IMR-90 (cell line): ENCODE results near the gene CCDC150.

Experiments
- BHLHE40 ChIP-seq: fragments of 150-350 bp; IDR thresholded peaks from 2 replicates; pipeline ENCODE4 v1.6.1; 2016; ENCODE audit warnings: mild to moderate bottlenecking, low read depth, low read length
- CEBPB ChIP-seq: IDR thresholded peaks from 2 replicates; pipeline ENCODE4 v1.6.1; 2012; ENCODE audit warnings: low read depth, low read length, improper control_type of control experiment
- CTCF ChIP-seq: conservative IDR thresholded peaks from 2 replicates; pipeline ENCODE4 v1.5.1; 2012; ENCODE audit warnings: mild to moderate bottlenecking, low read depth, low read length, improper control_type of control experiment
- MAFK ChIP-seq: IDR thresholded peaks from 2 replicates; pipeline ENCODE4 v1.6.1; 2012; ENCODE audit warnings: low read depth, low read length, improper control_type of control experiment
- MAZ ChIP-seq: IDR thresholded peaks from 2 replicates; pipeline ENCODE4 v1.6.1; 2012; ENCODE audit warnings: low read depth, mild to moderate bottlenecking, low read length, improper control_type of control experiment, moderate library complexity, borderline replicate concordance
- NFE2L2 ChIP-seq: fragments of 150-350 bp; IDR thresholded peaks from 2 replicates; pipeline ENCODE4 v1.6.1; 2016; ENCODE audit warnings: low read depth, mild to moderate bottlenecking, low read length
- POLR2A ChIP-seq: IDR thresholded peaks from 2 replicates; pipeline ENCODE4 v1.6.1; 2012; ENCODE audit warnings: mild to moderate bottlenecking, low read depth, low read length
- RAD21 ChIP-seq: IDR thresholded peaks from 2 replicates; pipeline ENCODE4 v1.6.1; 2012; ENCODE audit warnings: low read length, improper control_type of control experiment
- USF2 ChIP-seq: fragments of 150-350 bp; IDR thresholded peaks from 2 replicates; pipeline ENCODE4 v1.6.1; 2017; ENCODE audit warnings: mild to moderate bottlenecking, antibody characterized with exemption, low read length, low read depth

GRCh38 chr2:196594158-196594557, 45.4 kb upstream of the CCDC150 start:
- no peak for TF ChIP-seq CTCF
- TF ChIP-seq RAD21: no peak
- no peak for TF ChIP-seq POLR2A
- no peak for TF ChIP-seq BHLHE40
- TF ChIP-seq MAFK: no peak
- no peak for TF ChIP-seq USF2
- TF ChIP-seq CEBPB: no peak
- TF ChIP-seq MAZ: no peak
- TF ChIP-seq NFE2L2: no peak
